CD4-positive, alpha-beta T cell (primary cell): ENCODE results near the gene TOR1AIP1. TPM values are rescaled to one million over a fixed set of nuclear protein-coding genes. Genes with fewer than 3 reads are reported as not detected.

ENCODE experiments used
- ATAC-seq: fragments of 200-7000 bp; cut with Tn5 transposase; one replicate; pipeline ENCODE4 v1.10.0; 2022; ENCODE audit warnings: mild to moderate bottlenecking; ENCODE audit not compliant: poor library complexity
- CTCF ChIA-PET: fragments of 350-600 bp; sonication (Branson Sonifier 250); formaldehyde crosslinking; loops from one replicate; lab custom pipeline; 2021; ENCODE audit warnings: antibody characterized with exemption, inconsistent platforms; lab: Charles Lee
- POLR2A ChIA-PET: fragments of 350-600 bp; sonication (Branson Sonifier 250); formaldehyde crosslinking; loops from one replicate; lab custom pipeline; 2021; ENCODE audit warnings: antibody characterized with exemption, inconsistent platforms; lab: Charles Lee
- DNase-seq, 14 experiments: peaks; one replicate each; pipeline ENCODE4 v3.0.0-alpha.2; 2013 to 2020; ENCODE audit warnings: mixed read lengths in 2 of 14
- H3K27ac ChIP-seq, 2 donors: one replicate each; pipeline versions ENCODE4 v1.5.1 to v1.7.0; 2013; ENCODE audit warnings: low read length in 2 of 2, low read depth in 1 of 2, mild to moderate bottlenecking in 1 of 2
- H3K27me3 ChIP-seq, 2 experiments: 1 replicate in 1 of 2; 2 replicates in 1 of 2; pipeline versions ENCODE4 v1.6.1 to v1.7.0; 2013; ENCODE audit warnings: low read length in 2 of 2, control low read depth in 1 of 2, mild to moderate bottlenecking in 1 of 2, moderate library complexity in 1 of 2; ENCODE audit not compliant: insufficient read depth in 2 of 2, control insufficient read depth in 1 of 2
- H3K36me3 ChIP-seq: one replicate; pipeline ENCODE4 v1.6.1; 2013; ENCODE audit warnings: low read length, control low read depth; ENCODE audit not compliant: insufficient read depth
- H3K4me1 ChIP-seq: one replicate; pipeline ENCODE4 v1.6.1; 2013; ENCODE audit warnings: low read length, control low read depth; ENCODE audit not compliant: insufficient read depth
- H3K4me3 ChIP-seq: one replicate; pipeline ENCODE4 v1.5.1; 2013; ENCODE audit warnings: mild to moderate bottlenecking, low read length, moderate library complexity
- H3K9me3 ChIP-seq, 2 experiments: 1 replicate in 1 of 2; 2 replicates in 1 of 2; pipeline versions ENCODE4 v1.6.1 to v1.7.0; 2013; ENCODE audit warnings: low read length in 2 of 2, mild to moderate bottlenecking in 2 of 2, control low read depth in 1 of 2, moderate library complexity in 1 of 2; ENCODE audit not compliant: control insufficient read depth in 1 of 2, insufficient read depth in 1 of 2
- H3K27ac Mint-ChIP-seq: one replicate; pipeline ENCODE4 v1.8.0; 2020; ENCODE audit warnings: mixed read lengths
- H3K27me3 Mint-ChIP-seq: one replicate; pipeline ENCODE4 v1.8.0; 2021; ENCODE audit warnings: mixed read lengths
- H3K36me3 Mint-ChIP-seq: one replicate; pipeline ENCODE4 v1.8.0; 2021; ENCODE audit warnings: low read depth, mixed read lengths
- H3K4me1 Mint-ChIP-seq: one replicate; pipeline ENCODE4 v1.8.0; 2021; ENCODE audit warnings: low read depth, mixed read lengths
- H3K4me3 Mint-ChIP-seq: one replicate; pipeline ENCODE4 v1.8.0; 2020; ENCODE audit warnings: mild to moderate bottlenecking, mixed read lengths
- H3K9me3 Mint-ChIP-seq: one replicate; pipeline ENCODE4 v1.8.0; 2020; ENCODE audit warnings: mixed read lengths
- CTCF ChIP-seq: fragments of 200-600 bp; IDR thresholded peaks from one replicate; pipeline ENCODE4 v1.8.0; 2022; ENCODE audit warnings: antibody characterized with exemption, mild to moderate bottlenecking
- intact Hi-C, 2 experiments: fragments of 100-400 bp; cut with DNase I in 1 of 2; cut with micrococcal nuclease in 1 of 2; formaldehyde crosslinking; loops; one replicate each; pipeline versions ENCODE4 v1.15.1 to v1.9.0; 2023 to 2025; cut with DNase I, micrococcal nuclease
- total RNA-seq, 174 experiments: library from RNA in 2 of 174; stranded (reverse) in 2 of 174; gene quantifications; one replicate each; pipeline ENCODE4 v1.2.3 and lab custom pipeline; 2021 to 2026

TOR1AIP1 gene
- total RNA-seq, 2 experiments from 2014 or later: 93.8 to 94.4 TPM

- no peaks in the 10 kb centered on the region for H3K36me3 ChIP-seq
- no peaks in the 10 kb centered on the region for H3K9me3 ChIP-seq
- no peak for TF ChIP-seq CTCF
- H3K9me3 Mint-ChIP-seq: no peaks in the 10 kb centered on the region
- intact Hi-C loops: no loop called here
- H3K27me3 Mint-ChIP-seq: peaks cover 6% of the 10 kb centered on the region
- no peaks in the 10 kb centered on the region for H3K27me3 ChIP-seq
- CTCF ChIA-PET: no interaction called here
- H3K4me3 Mint-ChIP-seq: no peak overlapping the region
- no peak for DNase-seq
- H3K4me1 Mint-ChIP-seq: no peaks in the 10 kb centered on the region
- POLR2A ChIA-PET: no interaction called here
- no peak overlapping the region for H3K27ac Mint-ChIP-seq
- no peaks in the 10 kb centered on the region for H3K36me3 Mint-ChIP-seq
- no peak overlapping the region for H3K27ac ChIP-seq
- ATAC-seq: no peak
- no peaks in the 10 kb centered on the region for H3K4me1 ChIP-seq
- H3K4me3 ChIP-seq: no peak overlapping the region
Observed at GRCh38 chr1:179938752-179939151, 56.7 kb downstream of the TOR1AIP1 start.

- DNase-seq (no peak), ATAC-seq (no peak)
- Histone ChIP-seq H3K27me3 (no peaks in the 10 kb centered on the region), H3K36me3 (no peaks in the 10 kb centered on the region), H3K9me3 (no peaks in the 10 kb centered on the region), H3K4me1 (no peaks in the 10 kb centered on the region), H3K4me3 (no peak overlapping the region), H3K27ac (no peak overlapping the region)
- Mint-ChIP-seq H3K27ac (no peak overlapping the region), H3K4me1 (no peaks in the 10 kb centered on the region), H3K9me3 (no peaks in the 10 kb centered on the region), H3K4me3 (no peak overlapping the region), H3K27me3 (no peaks in the 10 kb centered on the region), H3K36me3 (no peaks in the 10 kb centered on the region)
- no peak for TF ChIP-seq CTCF
- ChIA-PET CTCF (interaction anchor here (0.9 kb wide), 1 partner anchor 10 kb away, joined by 4 read pairs; no protein-coding TSS in a partner anchor), POLR2A (no interaction called here)
- intact Hi-C loops: no loop called here
Observed at GRCh38 chr1:179939941-179940340, 57.9 kb downstream of the TOR1AIP1 start.

GRCh38 chr1:179941454-179941853 lies 59.4 kb downstream of the TOR1AIP1 start:
- TF ChIP-seq CTCF: no peak
- ChIA-PET POLR2A (no interaction called here), CTCF (interaction anchor here (0.9 kb wide), 1 partner anchor 14 kb away, joined by 3 read pairs; no protein-coding TSS in a partner anchor)
- no peaks in the 10 kb centered on the region for H3K36me3 Mint-ChIP-seq
- H3K9me3 Mint-ChIP-seq: no peaks in the 10 kb centered on the region
- Histone ChIP-seq H3K27me3 (no peaks in the 10 kb centered on the region), H3K4me3 (no peak overlapping the region), H3K36me3 (no peaks in the 10 kb centered on the region), H3K27ac (no peak overlapping the region), H3K9me3 (no peaks in the 10 kb centered on the region), H3K4me1 (no peaks in the 10 kb centered on the region)
- H3K4me3 Mint-ChIP-seq: no peak overlapping the region
- intact Hi-C loops: no loop called here
- H3K27ac Mint-ChIP-seq: no peak overlapping the region
- H3K27me3 Mint-ChIP-seq: no peaks in the 10 kb centered on the region
- ATAC-seq: no peak
- DNase-seq: no peak
- no peaks in the 10 kb centered on the region for H3K4me1 Mint-ChIP-seq
